CD4-positive, alpha-beta T cell treated with Interleukin-12 subunit alpha and Interleukin-12 subunit beta, for 1 hour (primary cell): Measurements from ENCODE around the gene TSPAN32.
"Not testable (repeated sequence)": the region's sequence is repeated elsewhere in the genome, so short reads cannot be mapped to it uniquely, and the experiment has no call there.

ENCODE experiments used
- DNase-seq: peaks from one replicate; pipeline ENCODE4 v3.0.0-alpha.2; 2020

TSPAN32 gene

GRCh38 chr11:2267306-2267850 is 34.4 kb upstream of the TSPAN32 start:
- DNase-seq, result no peak

- DNase-seq, result no peak
These were observed 33.7 kb upstream of the TSPAN32 start for GRCh38 chr11:2267851-2268728.

GRCh38 chr11:2268729-2269600 is 32.8 kb upstream of the TSPAN32 start:
- peak; percentile 45 for DNase-seq

GRCh38 chr11:2269601-2270321 is 32.1 kb upstream of the TSPAN32 start:
- peak; percentile 53 for DNase-seq

- peak; percentile 14 for DNase-seq
These were observed 31.3 kb upstream of the TSPAN32 start, which contains the start of gene ASCL2 for GRCh38 chr11:2270322-2271076. TSS of gene ASCL2 (minus strand) at chr11:2270588. CDS start at chr11:2270332, 256 bp downstream.

- DNase-seq, result peak; percentile 66
These were observed 30.8 kb upstream of the TSPAN32 start for GRCh38 chr11:2271077-2271326.

- no peak for DNase-seq
These were observed 30.2 kb upstream of the TSPAN32 start for GRCh38 chr11:2271327-2272227.

- DNase-seq, result no peak
These were observed 29.4 kb upstream of the TSPAN32 start for GRCh38 chr11:2272228-2272945.

GRCh38 chr11:2272946-2273280 is 28.9 kb upstream of the TSPAN32 start:
- no peak for DNase-seq

- no peak for DNase-seq
These were observed 28.5 kb upstream of the TSPAN32 start for GRCh38 chr11:2273311-2273710.

- no peak for DNase-seq
These were observed 28.0 kb upstream of the TSPAN32 start for GRCh38 chr11:2273771-2274170.

GRCh38 chr11:2275334-2276279 is 26.2 kb upstream of the TSPAN32 start:
- DNase-seq, result no peak

- no peak for DNase-seq
These were observed 25.4 kb upstream of the TSPAN32 start for GRCh38 chr11:2276280-2277007.

GRCh38 chr11:2277008-2277346 is 24.8 kb upstream of the TSPAN32 start:
- DNase-seq, result no peak

- DNase-seq, result no peak
These were observed 23.8 kb upstream of the TSPAN32 start for GRCh38 chr11:2277933-2278523.

GRCh38 chr11:2280208-2280607 is 21.6 kb upstream of the TSPAN32 start:
- DNase-seq, result no peak

GRCh38 chr11:2286350-2286749 is 15.5 kb upstream of the TSPAN32 start:
- DNase-seq, result not testable (repeated sequence)

- DNase-seq, result no peak
These were observed 14.7 kb upstream of the TSPAN32 start for GRCh38 chr11:2287091-2287490.
